ENCODE results near the gene DMXL2.

The DMXL2 gene

GRCh38 chr15:51491941-51492340 is 130.6 kb downstream of the DMXL2 start:
- no peak for TF ChIP-seq CTCF (IDR thresholded peaks at IDR 0.05; ENCODE audit: borderline replicate concordance, insufficient read depth, low read depth, low read length)
- no peak overlapping the region for H3K4me3 ChIP-seq (ENCODE audit: low read depth, low read length)

DNA sequence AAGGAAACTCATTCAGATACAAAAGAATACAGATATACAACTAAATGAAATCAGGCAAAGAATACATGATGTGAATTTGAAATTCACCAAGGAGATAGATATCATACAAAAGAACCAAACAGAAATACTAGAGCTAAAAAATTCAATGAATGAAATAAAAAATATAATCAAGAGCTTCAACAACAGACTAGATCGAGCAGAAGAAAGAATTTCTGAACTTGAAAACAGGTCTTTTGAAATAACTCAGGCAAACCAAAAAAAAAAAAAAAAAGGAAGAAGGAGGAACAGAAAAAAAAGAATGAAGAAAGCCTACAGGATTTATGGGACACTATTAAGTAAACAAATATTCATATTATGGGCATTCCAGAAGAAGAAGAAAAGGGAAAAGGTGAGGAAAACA is 137.8 kb downstream of the DMXL2 start:
- no peak overlapping the region for H3K4me3 ChIP-seq (ENCODE audit: low read depth, low read length)
- TF ChIP-seq CTCF (IDR thresholded peaks at IDR 0.05; ENCODE audit: borderline replicate concordance, insufficient read depth, low read depth, low read length), result no peak

GRCh38 chr15:51483985-51484384 is 138.6 kb downstream of the DMXL2 start:
- no peak overlapping the region for H3K4me3 ChIP-seq (ENCODE audit: low read depth, low read length)
- no peak for TF ChIP-seq CTCF (IDR thresholded peaks at IDR 0.05; ENCODE audit: borderline replicate concordance, insufficient read depth, low read depth, low read length)

DNA sequence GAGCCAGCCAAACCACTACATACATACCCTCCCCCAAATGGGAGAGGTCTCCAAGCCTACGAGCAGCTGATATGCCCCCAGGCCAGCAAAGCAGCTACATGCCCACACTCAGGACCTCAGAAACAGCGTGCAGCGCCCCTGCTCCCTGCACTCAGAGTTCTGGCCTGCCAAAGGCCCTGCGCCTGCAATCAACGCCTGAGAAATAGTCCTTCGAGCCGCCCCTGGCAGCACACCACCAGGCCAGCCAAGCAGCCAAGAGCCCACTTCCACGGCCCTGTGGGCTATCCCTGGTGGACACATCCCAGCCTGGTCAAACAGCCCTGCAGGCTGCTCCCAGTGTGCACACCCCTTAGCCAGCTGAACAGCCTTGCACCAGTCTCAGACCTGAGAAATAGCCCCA is 139.1 kb downstream of the DMXL2 start:
- no peak for TF ChIP-seq CTCF (IDR thresholded peaks at IDR 0.05; ENCODE audit: borderline replicate concordance, insufficient read depth, low read depth, low read length)
- H3K4me3 ChIP-seq (ENCODE audit: low read depth, low read length), result no peak overlapping the region

DNA sequence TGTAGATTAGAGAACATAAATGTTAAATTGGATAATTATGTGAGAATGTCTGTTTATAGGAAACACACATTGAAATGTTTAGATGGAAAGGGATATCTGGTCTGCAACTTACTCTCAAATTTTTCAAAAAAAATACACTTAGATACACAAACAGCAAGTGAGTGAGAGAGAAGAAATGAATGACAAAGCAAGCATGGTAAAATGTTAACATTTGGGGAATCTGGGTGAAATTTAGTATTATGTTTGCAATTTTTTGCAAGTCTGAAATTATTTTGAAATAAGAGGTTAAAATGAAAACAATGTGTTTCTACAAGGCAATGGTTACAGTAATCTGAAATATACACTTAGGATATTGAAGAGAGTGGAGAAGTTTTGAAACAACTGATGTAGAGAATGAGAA is 146.8 kb downstream of the DMXL2 start:
- no peak for TF ChIP-seq CTCF (IDR thresholded peaks at IDR 0.05; ENCODE audit: borderline replicate concordance, insufficient read depth, low read depth, low read length)
- no peak overlapping the region for H3K4me3 ChIP-seq (ENCODE audit: low read depth, low read length)

DNA sequence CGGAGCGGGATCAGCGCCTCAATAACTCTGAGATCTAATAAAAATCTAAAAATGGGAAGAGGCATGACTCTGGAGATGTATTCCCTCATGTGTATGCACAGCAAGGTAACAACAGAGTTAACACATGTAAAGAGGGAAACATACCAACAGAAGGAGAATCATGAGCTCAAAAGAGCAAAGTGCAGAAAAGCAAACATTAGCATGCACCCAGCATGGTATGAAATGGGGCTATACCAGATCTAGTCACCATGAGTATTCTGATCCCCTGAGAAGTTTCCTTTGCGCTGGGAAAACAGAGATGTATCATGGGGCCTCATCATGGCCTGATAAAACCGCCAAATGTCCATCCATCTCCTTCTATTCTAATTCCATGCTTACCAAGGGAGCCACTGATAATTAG is 152.1 kb downstream of the DMXL2 start:
- no peak for TF ChIP-seq CTCF (IDR thresholded peaks at IDR 0.05; ENCODE audit: borderline replicate concordance, insufficient read depth, low read depth, low read length)
- no peak overlapping the region for H3K4me3 ChIP-seq (ENCODE audit: low read depth, low read length)

DNA sequence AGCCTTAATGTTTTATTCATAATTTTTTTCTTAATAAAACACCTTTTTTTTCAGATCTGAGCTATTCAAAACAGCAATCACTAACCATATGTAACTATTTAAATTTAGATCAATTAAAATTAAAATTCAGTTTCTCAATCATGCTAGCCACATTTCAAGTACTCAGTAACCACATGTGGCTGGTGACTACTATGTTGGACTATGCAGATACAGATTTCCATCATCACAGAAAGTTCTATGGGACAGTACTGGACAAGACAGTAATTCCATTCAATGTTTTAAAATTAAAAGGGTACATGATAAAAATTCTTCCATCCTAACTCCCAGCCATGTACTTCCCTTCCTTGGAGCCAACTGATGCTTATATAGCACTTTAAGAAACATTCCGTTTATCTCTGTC is 161.8 kb downstream of the DMXL2 start:
- no peak overlapping the region for H3K4me3 ChIP-seq (ENCODE audit: low read depth, low read length)
- no peak for TF ChIP-seq CTCF (IDR thresholded peaks at IDR 0.05; ENCODE audit: borderline replicate concordance, insufficient read depth, low read depth, low read length)
